Ovary (tissue), 3 donors: ENCODE data around the gene GOSR1.
"Not testable (repeated sequence)": the region's sequence is repeated elsewhere in the genome, so short reads cannot be mapped to it uniquely, and the experiment has no call there.

Experiments used
- POLR2A ChIP-seq: fragments of 450-650 bp; IDR thresholded peaks from one replicate; pipeline ENCODE4 v1.6.1; 2017; ENCODE audit warnings: antibody characterized with exemption, mild to moderate bottlenecking, moderate library complexity
- TF ChIP-seq, protein P1 (sequence below), 3 donors: fragments of 450-650 bp in 2 of 3; fragments of 200-600 bp in 1 of 3; IDR thresholded peaks; one replicate each; pipeline versions ENCODE4 v1.5.1 to v1.8.0; 2016 to 2022; ENCODE audit warnings: antibody characterized with exemption in 3 of 3, mild to moderate bottlenecking in 1 of 3
- donor health status: DM: no; HTN: no; CAD: no.

GRCh38 chr17:30528701-30529100 lies 51.5 kb downstream of the GOSR1 start:
- TF ChIP-seq, protein P1, sequence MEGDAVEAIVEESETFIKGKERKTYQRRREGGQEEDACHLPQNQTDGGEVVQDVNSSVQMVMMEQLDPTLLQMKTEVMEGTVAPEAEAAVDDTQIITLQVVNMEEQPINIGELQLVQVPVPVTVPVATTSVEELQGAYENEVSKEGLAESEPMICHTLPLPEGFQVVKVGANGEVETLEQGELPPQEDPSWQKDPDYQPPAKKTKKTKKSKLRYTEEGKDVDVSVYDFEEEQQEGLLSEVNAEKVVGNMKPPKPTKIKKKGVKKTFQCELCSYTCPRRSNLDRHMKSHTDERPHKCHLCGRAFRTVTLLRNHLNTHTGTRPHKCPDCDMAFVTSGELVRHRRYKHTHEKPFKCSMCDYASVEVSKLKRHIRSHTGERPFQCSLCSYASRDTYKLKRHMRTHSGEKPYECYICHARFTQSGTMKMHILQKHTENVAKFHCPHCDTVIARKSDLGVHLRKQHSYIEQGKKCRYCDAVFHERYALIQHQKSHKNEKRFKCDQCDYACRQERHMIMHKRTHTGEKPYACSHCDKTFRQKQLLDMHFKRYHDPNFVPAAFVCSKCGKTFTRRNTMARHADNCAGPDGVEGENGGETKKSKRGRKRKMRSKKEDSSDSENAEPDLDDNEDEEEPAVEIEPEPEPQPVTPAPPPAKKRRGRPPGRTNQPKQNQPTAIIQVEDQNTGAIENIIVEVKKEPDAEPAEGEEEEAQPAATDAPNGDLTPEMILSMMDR (IDR thresholded peaks at IDR 0.05): not testable (repeated sequence)
- not testable (repeated sequence) for TF ChIP-seq POLR2A
